ENCODE data around the gene PIAS1.

DNA sequence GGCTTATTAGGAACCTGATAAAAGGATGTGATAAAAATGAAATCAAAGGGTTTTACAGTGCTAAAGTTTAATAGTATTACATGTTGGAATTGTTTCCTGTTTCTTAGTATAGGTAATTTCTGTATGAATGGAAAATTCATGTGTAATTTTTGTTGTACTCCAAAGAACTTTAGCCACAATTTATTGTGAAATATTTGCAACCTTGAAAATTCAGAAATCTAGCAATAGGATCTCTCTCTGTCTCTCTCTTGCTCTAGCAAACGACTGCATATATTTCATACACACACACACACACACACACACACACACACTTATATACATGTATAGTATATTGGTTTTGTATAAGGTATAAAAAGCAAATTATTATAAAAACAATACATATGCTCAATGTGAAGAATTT, 59.6 kb downstream of the PIAS1 start:
- TF ChIP-seq, protein P1, sequence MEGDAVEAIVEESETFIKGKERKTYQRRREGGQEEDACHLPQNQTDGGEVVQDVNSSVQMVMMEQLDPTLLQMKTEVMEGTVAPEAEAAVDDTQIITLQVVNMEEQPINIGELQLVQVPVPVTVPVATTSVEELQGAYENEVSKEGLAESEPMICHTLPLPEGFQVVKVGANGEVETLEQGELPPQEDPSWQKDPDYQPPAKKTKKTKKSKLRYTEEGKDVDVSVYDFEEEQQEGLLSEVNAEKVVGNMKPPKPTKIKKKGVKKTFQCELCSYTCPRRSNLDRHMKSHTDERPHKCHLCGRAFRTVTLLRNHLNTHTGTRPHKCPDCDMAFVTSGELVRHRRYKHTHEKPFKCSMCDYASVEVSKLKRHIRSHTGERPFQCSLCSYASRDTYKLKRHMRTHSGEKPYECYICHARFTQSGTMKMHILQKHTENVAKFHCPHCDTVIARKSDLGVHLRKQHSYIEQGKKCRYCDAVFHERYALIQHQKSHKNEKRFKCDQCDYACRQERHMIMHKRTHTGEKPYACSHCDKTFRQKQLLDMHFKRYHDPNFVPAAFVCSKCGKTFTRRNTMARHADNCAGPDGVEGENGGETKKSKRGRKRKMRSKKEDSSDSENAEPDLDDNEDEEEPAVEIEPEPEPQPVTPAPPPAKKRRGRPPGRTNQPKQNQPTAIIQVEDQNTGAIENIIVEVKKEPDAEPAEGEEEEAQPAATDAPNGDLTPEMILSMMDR (IDR thresholded peaks at IDR 0.05; ENCODE audit: low read depth, low read length): no peak
- no peak for TF ChIP-seq EZH2phosphoT487 (IDR thresholded peaks at IDR 0.05; ENCODE audit: low read depth)
